Lower leg skin (tissue), 4 donors: ENCODE data around the gene KRT7. TPM values are rescaled to one million over a fixed set of nuclear protein-coding genes. Genes with fewer than 3 reads are reported as not detected.

Experiments
- DNase-seq, 2 donors: peaks; one replicate each; pipeline ENCODE4 v3.0.0-alpha.2; 2019; ENCODE audit warnings: low spot score in 2 of 2
- H3K4me3 ChIP-seq: fragments of 200-600 bp; sonication (generic); 2 replicates; pipeline ENCODE4 v1.5.1; 2017; ENCODE audit warnings: mild to moderate bottlenecking, low read depth; ENCODE audit not compliant: poor library complexity, severe bottlenecking
- POLR2A ChIP-seq, 2 donors: fragments of 450-650 bp; IDR thresholded peaks; one replicate each; pipeline ENCODE4 v1.6.1; 2016 to 2017; ENCODE audit warnings: antibody characterized with exemption in 2 of 2, mild to moderate bottlenecking in 1 of 2, moderate library complexity in 1 of 2
- WGBS, 2 donors: methylation state at CpG; one replicate each; pipeline ENCODE4 v1.1.5; 2018; 5-methylcytosine and 5-hydroxymethylcytosine counted together
- intact Hi-C: fragments of 100-400 bp; cut with DNase I; formaldehyde crosslinking; loops from one replicate; pipeline ENCODE4 v1.15.0; 2023; ENCODE audit warnings: low total_unique reads
- total RNA-seq, 4 donors: library from RNA; depleted of rRNA; stranded (reverse); fragments of >200 nt; gene quantifications; one replicate each; pipeline ENCODE4 v1.1.0, GENCODE V29; 2016
- TF ChIP-seq, protein P1 (sequence below), 3 donors: fragments of 450-650 bp; IDR thresholded peaks; one replicate each; pipeline ENCODE4 v1.5.1; 2016; ENCODE audit warnings: antibody characterized with exemption in 3 of 3, mild to moderate bottlenecking in 3 of 3, moderate library complexity in 2 of 3

Gene KRT7
- total RNA-seq, 4 donors from 2014 or later: 28.2 to 206 (median 125) TPM

DNA sequence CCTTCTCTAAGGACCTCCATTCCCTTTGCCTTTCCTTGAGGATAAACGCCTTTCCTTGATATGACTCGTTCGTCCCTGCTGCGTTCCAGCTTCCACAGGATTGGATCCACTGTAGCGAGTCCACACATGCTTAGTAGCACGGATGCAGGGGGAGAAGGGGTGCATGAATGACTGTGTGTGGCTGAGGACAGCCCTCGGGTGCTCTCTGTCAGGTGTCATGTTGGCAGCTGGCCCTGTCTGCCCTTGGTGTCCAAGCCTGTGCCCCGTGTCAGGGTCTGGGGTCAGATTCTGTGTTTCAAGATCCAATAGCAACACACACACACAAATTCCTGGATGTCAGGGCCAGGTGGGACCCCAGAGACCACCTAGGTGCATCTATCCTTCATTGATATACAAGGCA, 23.7 kb upstream of the KRT7 start:
- 32 to 43% methylated on average over 8 of the region's 8 CpGs for WGBS, 2 donors
- intact Hi-C loops: no loop called here
- peak in 1 of 2 donors; percentile 86 for DNase-seq

DNA sequence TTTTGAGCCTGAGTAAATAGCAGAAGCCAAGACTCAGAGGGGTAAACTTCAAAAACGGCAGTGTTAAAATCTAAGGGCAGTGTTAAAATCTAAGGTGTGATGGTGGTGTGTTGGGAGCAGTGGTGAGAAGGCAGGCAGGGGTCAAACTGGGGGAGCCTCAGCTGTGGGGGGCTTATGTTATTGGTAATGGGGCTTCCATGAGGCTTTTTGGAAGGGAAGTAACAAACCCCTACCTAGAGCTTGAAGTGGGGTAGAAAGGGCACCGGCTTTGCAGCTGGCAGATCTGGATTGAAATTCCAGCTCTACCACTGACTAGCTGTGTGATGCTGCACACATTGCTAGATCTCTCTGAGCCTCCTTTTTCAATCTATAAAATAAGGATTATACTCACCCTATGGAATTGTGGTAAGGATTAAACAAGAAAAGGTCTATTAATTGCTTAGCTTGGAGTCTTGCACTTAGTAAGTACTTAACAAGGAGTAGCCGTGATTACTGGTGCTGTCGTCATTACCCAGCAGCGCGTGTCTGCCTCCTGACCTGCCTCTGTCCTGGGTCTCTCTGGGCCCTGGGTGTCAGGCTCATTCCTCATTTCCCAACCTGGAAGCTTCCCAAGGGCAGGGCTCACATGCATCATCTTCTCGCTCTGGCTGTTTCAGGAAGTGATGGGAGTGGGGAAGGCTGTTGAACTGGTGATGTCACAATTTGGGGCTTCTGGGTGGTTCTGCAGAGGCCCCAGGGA, 22.7 kb upstream of the KRT7 start:
- 48 to 66% methylated on average over 7 of the region's 7 CpGs for WGBS, 2 donors
- intact Hi-C loops: no loop called here
- DNase-seq: peak; percentile 86 to 95
- no peak overlapping the region for H3K4me3 ChIP-seq
- no peak for TF ChIP-seq POLR2A (IDR thresholded peaks at IDR 0.05)
- TF ChIP-seq, protein P1, sequence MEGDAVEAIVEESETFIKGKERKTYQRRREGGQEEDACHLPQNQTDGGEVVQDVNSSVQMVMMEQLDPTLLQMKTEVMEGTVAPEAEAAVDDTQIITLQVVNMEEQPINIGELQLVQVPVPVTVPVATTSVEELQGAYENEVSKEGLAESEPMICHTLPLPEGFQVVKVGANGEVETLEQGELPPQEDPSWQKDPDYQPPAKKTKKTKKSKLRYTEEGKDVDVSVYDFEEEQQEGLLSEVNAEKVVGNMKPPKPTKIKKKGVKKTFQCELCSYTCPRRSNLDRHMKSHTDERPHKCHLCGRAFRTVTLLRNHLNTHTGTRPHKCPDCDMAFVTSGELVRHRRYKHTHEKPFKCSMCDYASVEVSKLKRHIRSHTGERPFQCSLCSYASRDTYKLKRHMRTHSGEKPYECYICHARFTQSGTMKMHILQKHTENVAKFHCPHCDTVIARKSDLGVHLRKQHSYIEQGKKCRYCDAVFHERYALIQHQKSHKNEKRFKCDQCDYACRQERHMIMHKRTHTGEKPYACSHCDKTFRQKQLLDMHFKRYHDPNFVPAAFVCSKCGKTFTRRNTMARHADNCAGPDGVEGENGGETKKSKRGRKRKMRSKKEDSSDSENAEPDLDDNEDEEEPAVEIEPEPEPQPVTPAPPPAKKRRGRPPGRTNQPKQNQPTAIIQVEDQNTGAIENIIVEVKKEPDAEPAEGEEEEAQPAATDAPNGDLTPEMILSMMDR (IDR thresholded peaks at IDR 0.05): no peak

More for the DNA sequence above, 23.7 kb upstream of the KRT7 start:
- no peak overlapping the region for H3K4me3 ChIP-seq
- TF ChIP-seq, protein P1 (IDR thresholded peaks at IDR 0.05): no peak
- no peak for TF ChIP-seq POLR2A (IDR thresholded peaks at IDR 0.05)

DNA sequence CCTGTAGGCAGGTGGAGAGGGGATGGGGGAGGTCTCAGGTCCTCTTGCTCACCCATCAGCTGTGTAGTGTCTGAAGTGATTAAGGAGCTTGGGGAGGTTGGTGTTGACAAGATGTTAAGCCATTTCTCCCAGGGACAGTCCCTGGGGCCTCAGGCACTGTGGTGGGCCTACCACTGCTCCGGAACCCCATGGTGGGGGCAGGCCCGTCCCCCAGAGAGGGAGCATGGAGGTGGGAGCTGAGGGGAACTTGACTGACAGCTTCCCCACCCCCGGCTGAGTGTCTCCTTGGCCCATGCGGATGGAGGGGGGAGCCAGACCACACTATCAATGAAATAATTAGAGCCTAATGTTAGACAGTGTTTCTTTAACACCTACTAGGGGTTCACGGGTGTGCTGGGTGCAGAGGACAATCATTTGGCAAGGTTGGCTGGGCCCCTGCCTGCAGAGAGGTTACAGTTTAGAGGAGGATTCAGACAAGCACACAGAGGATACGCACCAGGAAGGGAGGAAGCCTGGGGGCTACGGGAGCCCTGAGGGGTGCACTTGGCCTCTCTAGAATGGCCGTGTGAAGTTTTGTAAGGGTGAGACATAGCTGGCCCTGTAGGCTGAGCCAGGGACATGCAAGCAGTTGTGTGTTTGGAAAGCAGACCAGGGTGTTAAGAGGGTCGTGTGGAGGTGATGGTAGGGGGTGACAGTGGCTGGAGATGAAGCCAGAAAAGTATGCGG, 22.0 kb upstream of the KRT7 start:
- 71 to 81% methylated on average over 10 of the region's 10 CpGs for WGBS, 2 donors
- TF ChIP-seq POLR2A (IDR thresholded peaks at IDR 0.05): no peak
- TF ChIP-seq, protein P1 (IDR thresholded peaks at IDR 0.05): no peak
- intact Hi-C loops: no loop called here
- H3K4me3 ChIP-seq: no peak overlapping the region
- DNase-seq: peak in 1 of 2 donors; percentile 81

DNA sequence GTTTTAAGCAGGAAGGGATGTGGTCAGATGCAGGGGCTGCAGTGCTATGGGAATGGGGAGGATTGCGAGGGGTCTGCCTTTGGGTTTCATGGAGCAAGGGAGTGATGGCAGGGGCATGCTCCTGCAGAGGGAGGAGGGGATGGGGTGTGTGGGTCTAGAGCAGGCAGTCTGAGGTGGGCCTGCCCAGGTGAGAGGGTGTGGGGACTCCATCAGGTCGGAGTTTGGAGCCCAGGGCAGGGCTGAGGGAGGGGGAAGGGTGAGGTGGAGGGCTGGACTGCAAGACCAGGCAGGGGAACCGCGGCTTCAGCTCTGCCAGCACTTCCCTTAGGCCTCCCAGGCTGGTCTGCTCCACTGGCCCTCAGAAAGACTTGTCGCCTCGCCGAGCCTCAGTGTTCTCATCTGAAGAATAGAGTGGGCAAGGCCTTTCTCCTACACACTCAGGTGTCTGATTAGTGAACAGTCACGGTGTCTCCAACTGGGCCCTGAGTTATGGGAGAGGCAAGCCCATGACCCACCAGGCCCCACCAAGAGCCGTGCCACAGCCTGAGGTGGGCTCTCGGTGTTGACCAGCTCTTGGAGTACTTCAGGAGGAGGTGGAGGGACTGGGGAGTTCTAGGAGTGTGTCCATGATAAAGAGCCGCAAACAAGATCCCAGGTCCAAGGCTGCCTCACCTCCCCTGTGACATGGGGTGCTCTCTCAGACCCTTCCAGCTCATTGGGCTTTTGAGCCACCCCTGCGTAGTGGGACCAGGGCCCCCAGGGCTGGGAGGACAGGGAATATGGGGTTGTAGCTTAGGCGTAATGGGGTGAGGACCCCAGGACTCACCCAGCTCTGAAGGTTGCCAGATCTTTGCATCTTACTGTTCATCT, 21.1 kb upstream of the KRT7 start:
- TF ChIP-seq, protein P1 (IDR thresholded peaks at IDR 0.05): no peak
- TF ChIP-seq POLR2A (IDR thresholded peaks at IDR 0.05): no peak
- intact Hi-C loops: no loop called here
- H3K4me3 ChIP-seq: no peak overlapping the region
- DNase-seq: peak in 1 of 2 donors; percentile 86
- 88 to 90% methylated on average over 13 of the region's 13 CpGs for WGBS, 2 donors

DNA sequence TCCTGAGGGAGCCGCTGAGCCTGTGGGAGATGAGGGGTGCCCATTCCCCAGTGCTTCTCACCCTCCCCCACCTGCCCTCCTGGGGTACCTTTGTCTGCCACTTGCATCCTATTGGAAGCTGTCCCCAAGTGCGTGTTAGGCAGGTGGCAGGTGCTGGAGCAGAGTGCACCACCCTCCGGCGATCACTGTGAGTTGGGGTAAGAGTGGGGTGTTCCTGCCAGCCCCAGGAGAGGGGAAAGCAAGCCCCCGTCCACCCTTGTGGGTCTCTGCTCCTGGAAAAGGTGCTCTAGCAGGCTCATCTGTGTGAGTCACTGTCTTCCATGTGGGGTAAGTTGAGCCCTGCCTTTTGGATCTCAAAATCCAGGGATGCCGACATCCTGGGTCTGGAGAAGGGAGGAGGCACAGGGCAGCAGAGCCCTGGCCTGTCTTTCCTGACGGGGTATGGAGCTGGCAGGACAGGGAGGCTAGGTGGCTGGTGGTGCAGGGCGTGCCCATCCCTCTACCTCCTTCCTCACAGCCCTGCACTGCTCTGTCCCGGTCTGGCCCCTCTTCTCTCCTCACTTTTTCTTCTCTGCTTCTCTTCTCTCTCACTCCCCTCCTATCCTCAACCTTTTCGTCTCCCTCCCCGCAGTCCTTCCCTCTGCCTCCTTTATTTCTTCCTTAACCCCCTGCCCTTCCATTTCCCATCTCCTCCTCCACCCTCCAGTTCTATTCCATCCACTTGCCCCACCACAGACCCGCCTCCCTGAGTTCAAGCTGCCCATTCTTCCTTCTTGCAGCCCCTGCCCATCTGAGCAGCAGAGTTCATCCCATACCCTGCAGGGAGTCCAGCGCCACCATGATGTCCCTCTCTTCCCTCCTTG, 20.1 kb upstream of the KRT7 start:
- no peak overlapping the region for H3K4me3 ChIP-seq
- DNase-seq: peak in 1 of 2 donors; percentile 81
- intact Hi-C loops: no loop called here
- 75 to 82% methylated on average over 13 of the region's 13 CpGs for WGBS, 2 donors
- no peak for TF ChIP-seq POLR2A (IDR thresholded peaks at IDR 0.05)
- TF ChIP-seq, protein P1 (IDR thresholded peaks at IDR 0.05): no peak
